HepG2 (cell line): Measurements from ENCODE around the gene CD248. TPM values are rescaled to one million over a fixed set of nuclear protein-coding genes. Genes with fewer than 3 reads are reported as not detected.

Source experiments
- CBX1 ChIP-seq: IDR thresholded peaks from one replicate; pipeline ENCODE4 v1.6.1; 2016; ENCODE audit warnings: antibody characterized with exemption, low read depth
- CEBPZ ChIP-seq: IDR thresholded peaks from 2 replicates; pipeline ENCODE4 v1.6.1; 2012; ENCODE audit warnings: low read length, improper control_type of control experiment
- CHD2 ChIP-seq: IDR thresholded peaks from 2 replicates; pipeline ENCODE4 v1.6.1; 2011; ENCODE audit warnings: low read depth, low read length, improper control_type of control experiment
- HMG20B ChIP-seq: conservative IDR thresholded peaks from 2 replicates; pipeline ENCODE4 v1.6.1; 2016; ENCODE audit warnings: missing genetic modification reagents, missing compliant biosample characterization
- NR2C2 ChIP-seq: sonication (generic); formaldehyde crosslinking; IDR thresholded peaks from 2 replicates; pipeline ENCODE4 v1.4.0; 2020; ENCODE audit warnings: missing genetic modification reagents, mild to moderate bottlenecking, moderate library complexity, borderline replicate concordance
- RORA ChIP-seq: sonication (generic); formaldehyde crosslinking; IDR thresholded peaks from 2 replicates; pipeline ENCODE4 v1.5.0; 2020; ENCODE audit warnings: mild to moderate bottlenecking, missing genetic modification reagents, moderate library complexity
- TMF1 ChIP-seq: sonication (generic); formaldehyde crosslinking; IDR thresholded peaks from 2 replicates; pipeline ENCODE4 v1.8.1; 2022; ENCODE audit warnings: low read depth, missing genetic modification reagents
- XRCC5 ChIP-seq: fragments of 200-400 bp; formaldehyde crosslinking; optimal IDR thresholded peaks from 2 replicates; pipeline ENCODE3; 2017; ENCODE audit warnings: mild to moderate bottlenecking, low read length
- ZBTB42 ChIP-seq: sonication (generic); formaldehyde crosslinking; IDR thresholded peaks from 2 replicates; pipeline ENCODE4 v1.5.0; 2020; ENCODE audit warnings: mild to moderate bottlenecking, missing genetic modification reagents
- ZFP41 ChIP-seq: sonication (generic); formaldehyde crosslinking; IDR thresholded peaks from 2 replicates; pipeline ENCODE4 v1.4.0; 2020; ENCODE audit warnings: mild to moderate bottlenecking, missing genetic modification reagents, borderline replicate concordance
- ZNF138 ChIP-seq: sonication (generic); formaldehyde crosslinking; IDR thresholded peaks from 2 replicates; pipeline ENCODE4 v1.5.0; 2020; ENCODE audit warnings: mild to moderate bottlenecking, low read depth, missing genetic modification reagents
- ZNF224 ChIP-seq: sonication (generic); formaldehyde crosslinking; IDR thresholded peaks from 2 replicates; pipeline ENCODE4 v1.5.0; 2020; ENCODE audit warnings: mild to moderate bottlenecking, missing genetic modification reagents
- ZNF503 ChIP-seq: sonication (generic); formaldehyde crosslinking; IDR thresholded peaks from 2 replicates; pipeline ENCODE4 v1.4.0; 2020; ENCODE audit warnings: missing genetic modification reagents
- ZNF558 ChIP-seq: sonication (generic); formaldehyde crosslinking; IDR thresholded peaks from 2 replicates; pipeline ENCODE4 v1.9.0; 2022; ENCODE audit warnings: mild to moderate bottlenecking, missing genetic modification reagents, borderline replicate concordance
- polyA plus RNA-seq, 8 experiments: library from polyadenylated mRNA; depleted of rRNA in 3 of 8; stranded (reverse) in 7 of 8; unstranded in 1 of 8; fragments of >200 nt; fragmentation: Illumina TruSeq in 4 of 8; extraction: Trizol in 4 of 8; gene quantifications; 2 replicates each; pipeline versions ENCODE4 v1.2.1 to v1.2.3, GENCODE V29; 2011 to 2016; ENCODE audit warnings: low read depth in 4 of 8, missing spikeins in 1 of 8, mixed read lengths in 1 of 8; ENCODE audit not compliant: insufficient read depth in 1 of 8
- total RNA-seq, 5 experiments: library from RNA; depleted of rRNA; stranded (reverse); fragments of >200 nt; fragmentation: Illumina TruSeq; extraction: Trizol; gene quantifications; 2 replicates each; pipeline ENCODE4 v1.2.3, GENCODE V29; 2016; ENCODE audit warnings: low read depth in 1 of 5
- TF ChIP-seq, protein P1 (sequence below), 2 experiments: sonication (generic) in 1 of 2; formaldehyde crosslinking in 1 of 2; IDR thresholded peaks; 2 replicates each; pipeline versions ENCODE4 v1.5.1 to v1.6.1; 2011 to 2020; ENCODE audit warnings: borderline replicate concordance in 1 of 2, low read depth in 1 of 2, low read length in 1 of 2, mild to moderate bottlenecking in 1 of 2, missing genetic modification reagents in 1 of 2, moderate library complexity in 1 of 2
- TF ChIP-seq, protein P2 (sequence below): sonication (generic); formaldehyde crosslinking; IDR thresholded peaks from 2 replicates; pipeline ENCODE4 v1.4.0; 2020; ENCODE audit warnings: missing genetic modification reagents
- TF ChIP-seq, protein P3 (sequence below): conservative IDR thresholded peaks from 2 replicates; pipeline ENCODE4 v1.6.1; 2018; ENCODE audit warnings: missing genetic modification reagents

Gene CD248
- total and polyA plus RNA-seq, 2 of the 13 experiments (the other 11 are each of a cell fraction or from before 2014, with no cell fraction given), result 0.25 to 0.35 TPM

- TF ChIP-seq ZNF224 (peak; percentile 53; the same call in 1 of the 2 replicates), ZNF138 (CRISPR knock-in tag) (no peak), ZNF503 (CRISPR knock-in tag) (peak; percentile 79), TMF1 (CRISPR knock-in tag) (no peak), CBX1 (peak; percentile 38), ZBTB42 (CRISPR knock-in tag) (no peak), XRCC5 (peak; percentile 95), ZNF558 (CRISPR knock-in tag) (0 out of 2 replicates have a peak, but pooled peaks have one; percentile 61), CEBPZ (no peak), HMG20B (CRISPR knock-in tag) (peak; percentile 64; the same call in 1 of the 2 replicates), RORA (CRISPR knock-in tag) (no peak), NR2C2 (CRISPR knock-in tag) (peak; percentile 65; the same call in 1 of the 2 replicates), CHD2 (no peak; the same call in 1 of the 2 replicates), ZFP41 (CRISPR knock-in tag) (no peak)
- TF ChIP-seq, protein P1, sequence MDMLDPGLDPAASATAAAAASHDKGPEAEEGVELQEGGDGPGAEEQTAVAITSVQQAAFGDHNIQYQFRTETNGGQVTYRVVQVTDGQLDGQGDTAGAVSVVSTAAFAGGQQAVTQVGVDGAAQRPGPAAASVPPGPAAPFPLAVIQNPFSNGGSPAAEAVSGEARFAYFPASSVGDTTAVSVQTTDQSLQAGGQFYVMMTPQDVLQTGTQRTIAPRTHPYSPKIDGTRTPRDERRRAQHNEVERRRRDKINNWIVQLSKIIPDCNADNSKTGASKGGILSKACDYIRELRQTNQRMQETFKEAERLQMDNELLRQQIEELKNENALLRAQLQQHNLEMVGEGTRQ (IDR thresholded peaks at IDR 0.05; ENCODE audit: low read depth, low read length), result 0 out of 2 replicates have a peak, but pooled peaks have one; percentile 20
- TF ChIP-seq, protein P1 (CRISPR knock-in tag; IDR thresholded peaks at IDR 0.05; ENCODE audit: borderline replicate concordance), result no peak
- TF ChIP-seq, protein P2, sequence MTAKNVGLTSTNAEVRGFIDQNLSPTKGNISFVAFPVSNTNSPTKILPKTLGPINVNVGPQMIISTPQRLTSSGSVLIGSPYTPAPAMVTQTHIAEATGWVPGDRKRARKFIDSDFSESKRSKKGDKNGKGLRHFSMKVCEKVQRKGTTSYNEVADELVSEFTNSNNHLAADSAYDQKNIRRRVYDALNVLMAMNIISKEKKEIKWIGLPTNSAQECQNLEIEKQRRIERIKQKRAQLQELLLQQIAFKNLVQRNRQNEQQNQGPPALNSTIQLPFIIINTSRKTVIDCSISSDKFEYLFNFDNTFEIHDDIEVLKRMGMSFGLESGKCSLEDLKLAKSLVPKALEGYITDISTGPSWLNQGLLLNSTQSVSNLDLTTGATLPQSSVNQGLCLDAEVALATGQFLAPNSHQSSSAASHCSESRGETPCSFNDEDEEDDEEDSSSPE (CRISPR knock-in tag), result peak; percentile 68; the same call in 1 of the 2 replicates
- TF ChIP-seq, protein P3, sequence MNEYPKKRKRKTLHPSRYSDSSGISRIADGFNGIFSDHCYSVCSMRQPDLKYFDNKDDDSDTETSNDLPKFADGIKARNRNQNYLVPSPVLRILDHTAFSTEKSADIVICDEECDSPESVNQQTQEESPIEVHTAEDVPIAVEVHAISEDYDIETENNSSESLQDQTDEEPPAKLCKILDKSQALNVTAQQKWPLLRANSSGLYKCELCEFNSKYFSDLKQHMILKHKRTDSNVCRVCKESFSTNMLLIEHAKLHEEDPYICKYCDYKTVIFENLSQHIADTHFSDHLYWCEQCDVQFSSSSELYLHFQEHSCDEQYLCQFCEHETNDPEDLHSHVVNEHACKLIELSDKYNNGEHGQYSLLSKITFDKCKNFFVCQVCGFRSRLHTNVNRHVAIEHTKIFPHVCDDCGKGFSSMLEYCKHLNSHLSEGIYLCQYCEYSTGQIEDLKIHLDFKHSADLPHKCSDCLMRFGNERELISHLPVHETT, result peak; percentile 67; the same call in 1 of the 2 replicates
Measured at GRCh38 chr11:66336234-66337102, 19.6 kb upstream of the CD248 start, which contains the start of gene RIN1 (continued).
